ENCODE data around the gene ALDH1L1. TPM values are rescaled to one million over a fixed set of nuclear protein-coding genes. Genes with fewer than 3 reads are reported as not detected.

Gene ALDH1L1
- total and polyA plus RNA-seq, 9 of the 15 experiments (the other 6 are each of a cell fraction or from before 2014, with no cell fraction given) = 0.06 to 1.9 (median 0.57) TPM; not detected in 1

DNA sequence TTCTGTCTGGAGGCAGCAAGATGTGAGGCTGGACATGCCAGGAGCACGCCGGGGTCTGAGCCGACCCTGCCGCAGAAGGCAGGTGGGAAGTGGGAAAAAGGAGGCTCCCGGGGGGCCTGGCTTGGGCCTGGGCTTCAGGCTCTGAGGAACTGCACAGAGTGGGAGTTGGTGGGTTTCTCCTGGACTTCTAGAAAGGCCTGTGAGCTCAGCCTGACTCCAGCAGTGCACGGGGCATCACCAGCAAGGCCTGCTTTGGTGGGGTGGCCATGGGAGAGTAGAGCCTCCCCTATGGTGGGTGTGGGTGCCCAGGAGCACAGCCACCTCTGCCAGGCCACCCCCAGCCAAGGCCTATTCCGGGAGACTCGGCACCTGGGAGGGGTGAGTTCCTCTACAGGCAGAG is 78.4 kb downstream of the ALDH1L1 start:
- no peak overlapping the region for H3K27ac ChIP-seq (ENCODE audit: extremely low read depth, low read depth, low read length)
- intact Hi-C loops (cut with micrococcal nuclease) = no loop called here
- no peaks in the 10 kb centered on the region for H3K9me1 ChIP-seq (ENCODE audit: control insufficient read depth, insufficient read depth, low read length)
- H3K9me3 ChIP-seq (replicated peaks; ENCODE audit: control insufficient read depth, insufficient read depth, low read depth, low read length) = no peaks in the 10 kb centered on the region
- DNase-seq (ENCODE audit: extremely low read depth in 1 of 4, low spot score in 3 of 4) = no peak
- H2AFZ ChIP-seq (ENCODE audit: low read depth, low read length) = no peak overlapping the region
- H4K20me1 ChIP-seq (replicated peaks; ENCODE audit: control insufficient read depth, insufficient read depth, low read length) = no peaks in the 10 kb centered on the region
- ATAC-seq = no peak
- H3K9ac ChIP-seq (ENCODE audit: insufficient read depth in 1 of 2, low read depth in 2 of 2, low read length in 2 of 2) = no peak overlapping the region
- H3K36me3 ChIP-seq (ENCODE audit: control insufficient read depth, insufficient read depth, low read length) = no peaks in the 10 kb centered on the region
- 19% methylated on average over 6 of the region's 8 CpGs for WGBS (ENCODE audit: insufficient coverage, low coverage, missing lambda C conversion rate)
- H3K4me1 ChIP-seq (replicated peaks in 1 of 2; ENCODE audit: control insufficient read depth in 2 of 2, insufficient read depth in 2 of 2, low read length in 2 of 2) = peaks cover 0 to 3% of the 10 kb centered on the region in 2 experiments; a peak in 2 of 5 replicates
- H3K27me3 ChIP-seq (ENCODE audit: control insufficient read depth in 2 of 2, insufficient read depth in 2 of 2, low read length in 2 of 2) = peaks cover 2 to 42% of the 10 kb centered on the region in 2 experiments; a peak in 4 of 5 replicates
- FAIRE-seq = no peak
- no peak overlapping the region for H3K4me3 ChIP-seq
- H3K4me2 ChIP-seq (ENCODE audit: insufficient read depth, low read length) = no peak overlapping the region
- ChIA-PET POLR2A (interaction anchor here (1.6 kb wide), 1 partner anchor 9 kb away, joined by 3 read pairs; no protein-coding TSS in a partner anchor), CTCF (ENCODE audit: low intra/inter-chr PET ratio) (no interaction called here)
- no TSS peak for BruUV-seq (replicated peaks)
- in situ Hi-C loops (cut with MboI) = no loop called here
- H3K79me2 ChIP-seq (ENCODE audit: control insufficient read depth, insufficient read depth, low read length) = no peaks in the 10 kb centered on the region
- TF ChIP-seq, protein P1, sequence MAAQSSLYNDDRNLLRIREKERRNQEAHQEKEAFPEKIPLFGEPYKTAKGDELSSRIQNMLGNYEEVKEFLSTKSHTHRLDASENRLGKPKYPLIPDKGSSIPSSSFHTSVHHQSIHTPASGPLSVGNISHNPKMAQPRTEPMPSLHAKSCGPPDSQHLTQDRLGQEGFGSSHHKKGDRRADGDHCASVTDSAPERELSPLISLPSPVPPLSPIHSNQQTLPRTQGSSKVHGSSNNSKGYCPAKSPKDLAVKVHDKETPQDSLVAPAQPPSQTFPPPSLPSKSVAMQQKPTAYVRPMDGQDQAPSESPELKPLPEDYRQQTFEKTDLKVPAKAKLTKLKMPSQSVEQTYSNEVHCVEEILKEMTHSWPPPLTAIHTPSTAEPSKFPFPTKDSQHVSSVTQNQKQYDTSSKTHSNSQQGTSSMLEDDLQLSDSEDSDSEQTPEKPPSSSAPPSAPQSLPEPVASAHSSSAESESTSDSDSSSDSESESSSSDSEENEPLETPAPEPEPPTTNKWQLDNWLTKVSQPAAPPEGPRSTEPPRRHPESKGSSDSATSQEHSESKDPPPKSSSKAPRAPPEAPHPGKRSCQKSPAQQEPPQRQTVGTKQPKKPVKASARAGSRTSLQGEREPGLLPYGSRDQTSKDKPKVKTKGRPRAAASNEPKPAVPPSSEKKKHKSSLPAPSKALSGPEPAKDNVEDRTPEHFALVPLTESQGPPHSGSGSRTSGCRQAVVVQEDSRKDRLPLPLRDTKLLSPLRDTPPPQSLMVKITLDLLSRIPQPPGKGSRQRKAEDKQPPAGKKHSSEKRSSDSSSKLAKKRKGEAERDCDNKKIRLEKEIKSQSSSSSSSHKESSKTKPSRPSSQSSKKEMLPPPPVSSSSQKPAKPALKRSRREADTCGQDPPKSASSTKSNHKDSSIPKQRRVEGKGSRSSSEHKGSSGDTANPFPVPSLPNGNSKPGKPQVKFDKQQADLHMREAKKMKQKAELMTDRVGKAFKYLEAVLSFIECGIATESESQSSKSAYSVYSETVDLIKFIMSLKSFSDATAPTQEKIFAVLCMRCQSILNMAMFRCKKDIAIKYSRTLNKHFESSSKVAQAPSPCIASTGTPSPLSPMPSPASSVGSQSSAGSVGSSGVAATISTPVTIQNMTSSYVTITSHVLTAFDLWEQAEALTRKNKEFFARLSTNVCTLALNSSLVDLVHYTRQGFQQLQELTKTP (IDR thresholded peaks at IDR 0.05; ENCODE audit: low read depth in 1 of 2, partially characterized antibody in 2 of 2) = no peak
- TF ChIP-seq XRCC4 (IDR thresholded peaks at IDR 0.05; ENCODE audit: extremely low read depth, insufficient read depth, insufficient read length) = no peak
- no peak for TF ChIP-seq NCOA1 (IDR thresholded peaks at IDR 0.05; ENCODE audit: low read depth)
- TF ChIP-seq, protein P2, sequence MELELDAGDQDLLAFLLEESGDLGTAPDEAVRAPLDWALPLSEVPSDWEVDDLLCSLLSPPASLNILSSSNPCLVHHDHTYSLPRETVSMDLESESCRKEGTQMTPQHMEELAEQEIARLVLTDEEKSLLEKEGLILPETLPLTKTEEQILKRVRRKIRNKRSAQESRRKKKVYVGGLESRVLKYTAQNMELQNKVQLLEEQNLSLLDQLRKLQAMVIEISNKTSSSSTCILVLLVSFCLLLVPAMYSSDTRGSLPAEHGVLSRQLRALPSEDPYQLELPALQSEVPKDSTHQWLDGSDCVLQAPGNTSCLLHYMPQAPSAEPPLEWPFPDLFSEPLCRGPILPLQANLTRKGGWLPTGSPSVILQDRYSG (tag; conservative IDR thresholded peaks at IDR 0.05; ENCODE audit: low read depth) = no peak
- TF ChIP-seq, protein P3, sequence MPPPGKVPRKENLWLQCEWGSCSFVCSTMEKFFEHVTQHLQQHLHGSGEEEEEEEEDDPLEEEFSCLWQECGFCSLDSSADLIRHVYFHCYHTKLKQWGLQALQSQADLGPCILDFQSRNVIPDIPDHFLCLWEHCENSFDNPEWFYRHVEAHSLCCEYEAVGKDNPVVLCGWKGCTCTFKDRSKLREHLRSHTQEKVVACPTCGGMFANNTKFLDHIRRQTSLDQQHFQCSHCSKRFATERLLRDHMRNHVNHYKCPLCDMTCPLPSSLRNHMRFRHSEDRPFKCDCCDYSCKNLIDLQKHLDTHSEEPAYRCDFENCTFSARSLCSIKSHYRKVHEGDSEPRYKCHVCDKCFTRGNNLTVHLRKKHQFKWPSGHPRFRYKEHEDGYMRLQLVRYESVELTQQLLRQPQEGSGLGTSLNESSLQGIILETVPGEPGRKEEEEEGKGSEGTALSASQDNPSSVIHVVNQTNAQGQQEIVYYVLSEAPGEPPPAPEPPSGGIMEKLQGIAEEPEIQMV (tag; conservative IDR thresholded peaks at IDR 0.05; ENCODE audit: low read depth) = no peak
- TF ChIP-seq, protein P4, sequence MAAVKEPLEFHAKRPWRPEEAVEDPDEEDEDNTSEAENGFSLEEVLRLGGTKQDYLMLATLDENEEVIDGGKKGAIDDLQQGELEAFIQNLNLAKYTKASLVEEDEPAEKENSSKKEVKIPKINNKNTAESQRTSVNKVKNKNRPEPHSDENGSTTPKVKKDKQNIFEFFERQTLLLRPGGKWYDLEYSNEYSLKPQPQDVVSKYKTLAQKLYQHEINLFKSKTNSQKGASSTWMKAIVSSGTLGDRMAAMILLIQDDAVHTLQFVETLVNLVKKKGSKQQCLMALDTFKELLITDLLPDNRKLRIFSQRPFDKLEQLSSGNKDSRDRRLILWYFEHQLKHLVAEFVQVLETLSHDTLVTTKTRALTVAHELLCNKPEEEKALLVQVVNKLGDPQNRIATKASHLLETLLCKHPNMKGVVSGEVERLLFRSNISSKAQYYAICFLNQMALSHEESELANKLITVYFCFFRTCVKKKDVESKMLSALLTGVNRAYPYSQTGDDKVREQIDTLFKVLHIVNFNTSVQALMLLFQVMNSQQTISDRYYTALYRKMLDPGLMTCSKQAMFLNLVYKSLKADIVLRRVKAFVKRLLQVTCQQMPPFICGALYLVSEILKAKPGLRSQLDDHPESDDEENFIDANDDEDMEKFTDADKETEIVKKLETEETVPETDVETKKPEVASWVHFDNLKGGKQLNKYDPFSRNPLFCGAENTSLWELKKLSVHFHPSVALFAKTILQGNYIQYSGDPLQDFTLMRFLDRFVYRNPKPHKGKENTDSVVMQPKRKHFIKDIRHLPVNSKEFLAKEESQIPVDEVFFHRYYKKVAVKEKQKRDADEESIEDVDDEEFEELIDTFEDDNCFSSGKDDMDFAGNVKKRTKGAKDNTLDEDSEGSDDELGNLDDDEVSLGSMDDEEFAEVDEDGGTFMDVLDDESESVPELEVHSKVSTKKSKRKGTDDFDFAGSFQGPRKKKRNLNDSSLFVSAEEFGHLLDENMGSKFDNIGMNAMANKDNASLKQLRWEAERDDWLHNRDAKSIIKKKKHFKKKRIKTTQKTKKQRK (IDR thresholded peaks at IDR 0.05; ENCODE audit: borderline replicate concordance, low read depth, low read length) = no peak
- TF ChIP-seq, protein P5, sequence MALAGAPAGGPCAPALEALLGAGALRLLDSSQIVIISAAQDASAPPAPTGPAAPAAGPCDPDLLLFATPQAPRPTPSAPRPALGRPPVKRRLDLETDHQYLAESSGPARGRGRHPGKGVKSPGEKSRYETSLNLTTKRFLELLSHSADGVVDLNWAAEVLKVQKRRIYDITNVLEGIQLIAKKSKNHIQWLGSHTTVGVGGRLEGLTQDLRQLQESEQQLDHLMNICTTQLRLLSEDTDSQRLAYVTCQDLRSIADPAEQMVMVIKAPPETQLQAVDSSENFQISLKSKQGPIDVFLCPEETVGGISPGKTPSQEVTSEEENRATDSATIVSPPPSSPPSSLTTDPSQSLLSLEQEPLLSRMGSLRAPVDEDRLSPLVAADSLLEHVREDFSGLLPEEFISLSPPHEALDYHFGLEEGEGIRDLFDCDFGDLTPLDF (CRISPR knock-in tag; IDR thresholded peaks at IDR 0.05) = no peak
- no peak for TF ChIP-seq HNRNPL (IDR thresholded peaks at IDR 0.05; ENCODE audit: low read depth, low read length)
- TF ChIP-seq PHB (CRISPR knock-in tag; IDR thresholded peaks at IDR 0.05) = no peak
- no peak for TF ChIP-seq GTF2A2 (tag; IDR thresholded peaks at IDR 0.05)
